ENCODE results near the gene GNS. TPM values are rescaled to one million over a fixed set of nuclear protein-coding genes. Genes with fewer than 3 reads are reported as not detected.

The GNS gene
- total and polyA plus RNA-seq, 2 donors (not counting 3 experiments of a cell fraction or from before 2014, with no cell fraction given) = 107 to 142 TPM

DNA sequence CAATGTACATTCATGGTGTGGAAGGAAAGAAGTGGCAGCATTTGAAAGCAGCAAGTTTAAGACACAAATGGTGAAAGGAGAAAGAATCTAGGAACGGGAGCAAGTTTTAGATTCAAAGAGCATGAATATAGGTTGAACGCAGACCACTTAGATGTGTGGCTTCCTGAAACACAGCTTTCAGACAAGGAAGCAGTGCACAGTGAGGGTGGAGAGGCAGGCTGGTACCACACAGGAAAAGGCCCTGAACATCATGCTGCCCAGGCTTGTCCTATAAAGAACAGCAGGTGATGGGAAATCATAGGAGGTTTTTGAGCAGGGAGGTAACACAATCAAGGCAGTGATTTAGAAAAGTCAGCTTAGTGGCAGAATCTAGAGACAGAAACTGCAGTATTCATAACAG is 35.6 kb downstream of the GNS start:
- H2AFZ ChIP-seq (ENCODE audit: low read depth, low read length) = no peak overlapping the region
- FAIRE-seq = no peak
- H3K79me2 ChIP-seq (ENCODE audit: control insufficient read depth, insufficient read depth, low read length) = no peaks in the 10 kb centered on the region
- dilution Hi-C loops (cut with MboI; ENCODE audit: extremely low pct_ligation_motif_present, low sequenced_read_pairs) (no loop called here), intact Hi-C loops (cut with micrococcal nuclease) (no loop called here)
- ChIA-PET POLR2A (no interaction called here), CTCF (interaction anchor here (0.7 to 1.5 kb wide), 3 partner anchors 9 to 174 kb away, joined by 3 to 5 read pairs (median 3); no protein-coding TSS in a partner anchor)
- DNase-seq (ENCODE audit: low read depth, low spot score) = no peak
- H3K4me3 ChIP-seq (replicated peaks in 1 of 3; ENCODE audit: insufficient read depth in 1 of 3, low read depth in 1 of 3, low read length in 3 of 3) = no peak overlapping the region
- H3K4me1 ChIP-seq (ENCODE audit: control insufficient read depth, extremely low read depth, insufficient read depth, low read length) = no peaks in the 10 kb centered on the region
- no peak overlapping the region for H3K27ac ChIP-seq (ENCODE audit: insufficient read depth, low read depth, low read length)
- H4K20me1 ChIP-seq (replicated peaks; ENCODE audit: control insufficient read depth, extremely low read depth, insufficient read depth, low read length) = no peaks in the 10 kb centered on the region
- no TSS peak for BruUV-seq (replicated peaks)
- peaks cover 5 to 24% of the 10 kb centered on the region in 2 experiments for H3K36me3 ChIP-seq (ENCODE audit: control insufficient read depth in 2 of 2, extremely low read depth in 1 of 2, insufficient read depth in 2 of 2, low read length in 2 of 2)
- no peaks in the 10 kb centered on the region for H3K27me3 ChIP-seq (ENCODE audit: control insufficient read depth in 2 of 2, insufficient read depth in 2 of 2, low read length in 2 of 2)
- TF ChIP-seq JUN (IDR thresholded peaks at IDR 0.05; ENCODE audit: borderline replicate concordance, insufficient read depth, insufficient read length, low read depth) (no peak), EZH2 (IDR thresholded peaks at IDR 0.05; ENCODE audit: borderline replicate concordance, low read depth, low read length, severe bottlenecking) (no peak), MYC (IDR thresholded peaks at IDR 0.05; ENCODE audit: low read depth, low read length) (no peak), FOS (IDR thresholded peaks at IDR 0.05; ENCODE audit: borderline replicate concordance, insufficient read depth, low read length) (no peak), POLR2AphosphoS5 (IDR thresholded peaks at IDR 0.05; ENCODE audit: insufficient read depth, low read depth, low read length) (no peak), POLR2A (IDR thresholded peaks at IDR 0.05; ENCODE audit: low read depth, low read length) (no peak), GATA2 (IDR thresholded peaks at IDR 0.05; ENCODE audit: insufficient read depth, insufficient read length, low read depth, low read length) (no peak)
- TF ChIP-seq, protein P1, sequence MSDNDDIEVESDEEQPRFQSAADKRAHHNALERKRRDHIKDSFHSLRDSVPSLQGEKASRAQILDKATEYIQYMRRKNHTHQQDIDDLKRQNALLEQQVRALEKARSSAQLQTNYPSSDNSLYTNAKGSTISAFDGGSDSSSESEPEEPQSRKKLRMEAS (IDR thresholded peaks at IDR 0.05; ENCODE audit: insufficient read depth, insufficient read length) = no peak
- TF ChIP-seq, protein P2, sequence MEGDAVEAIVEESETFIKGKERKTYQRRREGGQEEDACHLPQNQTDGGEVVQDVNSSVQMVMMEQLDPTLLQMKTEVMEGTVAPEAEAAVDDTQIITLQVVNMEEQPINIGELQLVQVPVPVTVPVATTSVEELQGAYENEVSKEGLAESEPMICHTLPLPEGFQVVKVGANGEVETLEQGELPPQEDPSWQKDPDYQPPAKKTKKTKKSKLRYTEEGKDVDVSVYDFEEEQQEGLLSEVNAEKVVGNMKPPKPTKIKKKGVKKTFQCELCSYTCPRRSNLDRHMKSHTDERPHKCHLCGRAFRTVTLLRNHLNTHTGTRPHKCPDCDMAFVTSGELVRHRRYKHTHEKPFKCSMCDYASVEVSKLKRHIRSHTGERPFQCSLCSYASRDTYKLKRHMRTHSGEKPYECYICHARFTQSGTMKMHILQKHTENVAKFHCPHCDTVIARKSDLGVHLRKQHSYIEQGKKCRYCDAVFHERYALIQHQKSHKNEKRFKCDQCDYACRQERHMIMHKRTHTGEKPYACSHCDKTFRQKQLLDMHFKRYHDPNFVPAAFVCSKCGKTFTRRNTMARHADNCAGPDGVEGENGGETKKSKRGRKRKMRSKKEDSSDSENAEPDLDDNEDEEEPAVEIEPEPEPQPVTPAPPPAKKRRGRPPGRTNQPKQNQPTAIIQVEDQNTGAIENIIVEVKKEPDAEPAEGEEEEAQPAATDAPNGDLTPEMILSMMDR (IDR thresholded peaks at IDR 0.05; ENCODE audit: extremely low read depth in 1 of 2, insufficient read depth in 1 of 2, low read depth in 1 of 2, low read length in 2 of 2) = no peak
- H3K4me2 ChIP-seq (ENCODE audit: insufficient read depth, low read length) = no peak overlapping the region
- H3K9me1 ChIP-seq (replicated peaks; ENCODE audit: control insufficient read depth, extremely low read depth, insufficient read depth, low read length) = no peaks in the 10 kb centered on the region
- H3K9me3 ChIP-seq (replicated peaks; ENCODE audit: control insufficient read depth, insufficient read depth, low read length) = no peaks in the 10 kb centered on the region
- H3K9ac ChIP-seq (replicated peaks; ENCODE audit: extremely low read depth, insufficient read depth, low read length) = no peak overlapping the region

All from endothelial cell of umbilical vein (primary cell).